GM18907 (cell line): ENCODE results near the gene MYH7.

ENCODE experiments used
- ATAC-seq: cut with Tn5 transposase; IDR thresholded peaks from one replicate; pipeline ENCODE4 v1.9.1; 2021; ENCODE audit warnings: mild to moderate bottlenecking, moderate library complexity; ENCODE audit not compliant: unreplicated experiment

The MYH7 gene

DNA sequence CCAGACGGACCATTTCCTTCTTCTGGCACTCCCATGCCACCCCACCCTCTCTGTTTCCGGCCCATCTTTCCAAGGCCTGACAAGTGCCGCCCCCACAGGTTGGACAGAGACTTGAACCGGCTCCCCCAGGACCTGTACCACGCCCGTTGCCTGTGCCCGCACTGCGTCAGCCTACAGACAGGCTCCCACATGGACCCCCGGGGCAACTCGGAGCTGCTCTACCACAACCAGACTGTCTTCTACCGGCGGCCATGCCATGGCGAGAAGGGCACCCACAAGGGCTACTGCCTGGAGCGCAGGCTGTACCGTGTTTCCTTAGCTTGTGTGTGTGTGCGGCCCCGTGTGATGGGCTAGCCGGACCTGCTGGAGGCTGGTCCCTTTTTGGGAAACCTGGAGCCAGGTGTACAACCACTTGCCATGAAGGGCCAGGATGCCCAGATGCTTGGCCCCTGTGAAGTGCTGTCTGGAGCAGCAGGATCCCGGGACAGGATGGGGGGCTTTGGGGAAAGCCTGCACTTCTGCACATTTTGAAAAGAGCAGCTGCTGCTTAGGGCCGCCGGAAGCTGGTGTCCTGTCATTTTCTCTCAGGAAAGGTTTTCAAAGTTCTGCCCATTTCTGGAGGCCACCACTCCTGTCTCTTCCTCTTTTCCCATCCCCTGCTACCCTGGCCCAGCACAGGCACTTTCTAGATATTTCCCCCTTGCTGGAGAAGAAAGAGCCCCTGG is 59.8 kb downstream of the MYH7 start:
- ATAC-seq = no peak

DNA sequence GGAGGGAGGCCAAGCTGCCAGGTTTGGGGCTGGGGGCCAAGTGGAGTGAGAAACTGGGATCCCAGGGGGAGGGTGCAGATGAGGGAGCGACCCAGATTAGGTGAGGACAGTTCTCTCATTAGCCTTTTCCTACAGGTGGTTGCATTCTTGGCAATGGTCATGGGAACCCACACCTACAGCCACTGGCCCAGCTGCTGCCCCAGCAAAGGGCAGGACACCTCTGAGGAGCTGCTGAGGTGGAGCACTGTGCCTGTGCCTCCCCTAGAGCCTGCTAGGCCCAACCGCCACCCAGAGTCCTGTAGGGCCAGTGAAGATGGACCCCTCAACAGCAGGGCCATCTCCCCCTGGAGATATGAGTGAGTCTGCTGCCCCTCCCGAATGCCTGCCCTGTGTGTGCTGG is 62.4 kb downstream of the MYH7 start:
- no peak for ATAC-seq

DNA sequence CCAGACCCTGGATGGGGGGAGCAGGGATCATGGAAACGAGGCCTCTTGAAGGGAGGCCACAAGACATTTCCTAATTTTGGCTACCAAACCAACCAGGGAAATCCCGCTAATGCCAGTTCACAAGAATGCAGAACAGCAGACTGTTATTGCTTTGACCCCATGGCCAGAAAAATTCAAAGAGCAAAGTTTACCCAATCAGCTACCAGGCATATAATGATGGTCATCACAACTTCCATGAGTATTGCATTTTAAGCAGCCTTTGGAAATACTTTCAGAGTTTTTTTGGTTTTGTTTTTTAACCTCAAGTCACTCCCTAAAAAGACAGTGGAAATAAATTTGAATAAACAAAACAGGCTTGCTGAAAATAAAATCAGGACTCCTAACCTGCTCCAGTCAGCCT is 63.0 kb downstream of the MYH7 start, which contains the start of gene IL25:
IL25 (plus strand) TSS at position 301 of the 400 bp plus-strand sequence.
- ATAC-seq = no peak

DNA sequence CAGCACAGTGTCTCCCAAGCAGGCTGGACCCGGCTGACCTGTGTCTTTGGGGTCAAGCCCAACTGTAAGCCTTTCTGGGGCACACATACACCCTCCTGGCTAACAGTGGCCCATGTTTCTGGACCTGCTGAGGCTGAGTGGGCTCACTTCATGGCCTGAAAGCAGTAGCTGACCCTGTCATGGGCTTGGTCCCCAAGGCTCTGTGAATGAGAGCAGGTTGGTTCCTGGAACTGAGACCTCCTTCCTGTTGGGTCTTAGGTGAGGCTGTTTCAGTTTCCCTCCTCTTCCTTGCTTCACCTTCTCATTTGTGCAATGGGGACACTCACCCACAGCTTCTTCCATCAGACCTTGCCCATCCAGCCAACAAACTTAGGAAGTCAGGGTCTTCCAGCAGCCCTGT is 63.6 kb downstream of the MYH7 start:
- no peak for ATAC-seq

DNA sequence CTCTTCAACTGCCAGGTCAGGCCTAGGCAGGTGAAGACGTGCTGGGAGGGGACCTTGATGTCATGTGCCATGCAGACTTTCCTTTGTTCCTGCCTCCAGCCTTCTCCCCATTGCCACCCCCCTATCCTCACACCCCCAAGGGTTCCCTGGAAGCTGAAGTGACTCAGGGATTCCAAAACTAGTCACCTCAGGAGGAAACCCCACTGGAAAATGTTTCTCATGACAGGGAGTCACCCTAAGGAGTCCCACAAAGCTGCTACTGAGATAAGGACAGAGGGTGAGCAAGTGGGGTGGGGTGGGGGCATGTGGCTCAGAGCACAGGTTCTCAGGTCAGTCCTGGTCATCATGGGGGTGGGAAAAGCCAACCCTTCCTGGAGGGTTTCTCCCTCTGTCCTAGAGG is 65.2 kb downstream of the MYH7 start:
- no peak for ATAC-seq

DNA sequence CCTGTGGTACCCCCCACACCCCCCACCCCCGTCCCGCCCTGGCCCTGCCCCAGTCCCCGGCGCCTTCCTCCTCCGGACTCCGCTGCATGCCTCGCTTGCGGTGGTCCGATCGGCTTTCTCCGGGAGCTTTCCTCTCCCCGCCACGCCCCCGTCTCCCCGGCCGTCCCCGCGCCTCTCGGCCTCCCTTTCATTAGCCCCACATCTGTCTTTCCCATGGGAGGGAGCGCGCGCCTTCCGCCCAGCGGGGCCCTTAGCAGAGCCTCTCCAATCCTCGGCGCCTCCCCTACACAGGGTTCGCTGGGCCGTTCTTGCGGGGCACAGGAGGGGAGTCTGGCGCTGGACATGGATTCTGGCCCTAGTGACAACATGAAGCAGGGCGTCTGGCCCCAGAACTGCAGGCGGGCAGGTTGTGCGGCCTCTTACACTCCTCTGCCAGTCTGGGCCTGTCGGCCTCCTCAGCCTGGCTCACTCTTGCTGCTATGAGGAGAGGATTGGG is 69.0 kb downstream of the MYH7 start:
- ATAC-seq = no peak

DNA sequence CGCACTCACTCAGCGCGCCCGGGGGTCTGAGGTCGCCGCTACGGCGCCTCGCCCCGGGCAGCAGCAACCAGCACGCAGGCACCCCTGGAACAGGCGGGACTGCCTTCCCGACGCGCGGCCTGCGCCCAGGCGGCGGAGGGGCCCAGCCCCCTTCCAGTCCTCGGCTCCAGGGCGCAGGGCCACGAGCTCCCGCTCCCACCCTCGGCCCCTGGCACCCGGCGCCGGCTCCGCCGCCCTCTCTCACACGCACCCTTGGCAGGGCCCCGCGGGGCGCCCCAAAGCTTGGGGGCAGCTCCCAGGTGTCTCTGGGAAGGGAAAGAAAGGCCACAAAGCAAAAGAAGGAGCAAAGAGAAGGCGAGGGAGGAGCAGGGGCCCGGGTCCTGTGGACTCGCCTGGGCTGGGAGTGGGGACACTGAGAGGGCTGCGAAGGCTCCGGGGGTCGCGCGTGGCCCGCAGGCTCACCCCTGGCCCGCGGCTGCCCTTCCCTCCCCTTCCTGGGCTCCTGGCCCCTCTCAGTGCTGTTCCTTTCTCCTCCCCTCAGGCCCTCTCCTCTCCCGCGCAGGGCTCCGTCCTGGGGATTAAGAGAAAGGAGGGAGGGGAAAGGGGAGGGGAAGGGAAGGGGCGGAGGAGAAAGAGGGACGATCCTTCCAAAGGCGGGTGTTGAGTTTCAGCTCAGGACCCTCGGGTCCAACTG is 69.6 kb downstream of the MYH7 start:
- no peak for ATAC-seq

DNA sequence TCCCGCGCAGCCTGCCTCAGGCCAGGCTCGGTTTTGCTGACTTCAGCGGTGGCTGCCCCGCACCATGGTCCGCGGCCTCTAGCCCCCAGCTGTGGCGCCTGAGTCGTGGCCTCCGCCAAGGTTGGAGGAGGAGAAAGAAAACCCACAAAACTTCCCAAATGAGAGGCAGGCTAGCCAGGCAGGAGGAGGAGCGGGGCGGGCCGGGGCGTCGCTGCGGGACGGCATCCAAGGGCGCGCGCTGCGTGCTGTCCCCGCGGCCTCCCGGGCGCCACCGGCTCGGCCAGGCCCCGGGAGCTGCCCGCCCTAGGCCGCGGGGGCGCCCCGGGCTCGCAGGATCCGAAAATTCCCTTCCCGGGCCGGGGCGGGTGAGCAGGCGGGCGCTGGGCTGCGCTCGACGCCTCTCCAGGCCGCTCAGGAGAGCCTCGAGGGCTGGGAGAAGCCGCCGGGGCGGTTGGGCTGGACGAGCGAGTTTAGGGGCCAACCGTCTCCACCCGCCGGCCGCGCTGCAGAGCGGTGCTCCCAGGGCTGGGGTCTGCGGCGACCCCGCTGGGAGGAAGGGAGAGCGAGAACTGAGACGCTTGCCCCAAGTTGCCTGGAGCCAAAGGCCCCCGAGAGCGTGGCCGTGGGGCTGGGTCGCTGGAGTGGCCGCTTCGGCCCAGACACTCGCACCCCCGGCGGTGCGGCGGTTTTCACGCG is 70.3 kb downstream of the MYH7 start, which contains the start of gene EFS:
EFS (minus strand) TSS at position 137 of the 696 bp plus-strand sequence. CDS start 147 bp downstream, outside the sequence.
- ATAC-seq = no peak

DNA sequence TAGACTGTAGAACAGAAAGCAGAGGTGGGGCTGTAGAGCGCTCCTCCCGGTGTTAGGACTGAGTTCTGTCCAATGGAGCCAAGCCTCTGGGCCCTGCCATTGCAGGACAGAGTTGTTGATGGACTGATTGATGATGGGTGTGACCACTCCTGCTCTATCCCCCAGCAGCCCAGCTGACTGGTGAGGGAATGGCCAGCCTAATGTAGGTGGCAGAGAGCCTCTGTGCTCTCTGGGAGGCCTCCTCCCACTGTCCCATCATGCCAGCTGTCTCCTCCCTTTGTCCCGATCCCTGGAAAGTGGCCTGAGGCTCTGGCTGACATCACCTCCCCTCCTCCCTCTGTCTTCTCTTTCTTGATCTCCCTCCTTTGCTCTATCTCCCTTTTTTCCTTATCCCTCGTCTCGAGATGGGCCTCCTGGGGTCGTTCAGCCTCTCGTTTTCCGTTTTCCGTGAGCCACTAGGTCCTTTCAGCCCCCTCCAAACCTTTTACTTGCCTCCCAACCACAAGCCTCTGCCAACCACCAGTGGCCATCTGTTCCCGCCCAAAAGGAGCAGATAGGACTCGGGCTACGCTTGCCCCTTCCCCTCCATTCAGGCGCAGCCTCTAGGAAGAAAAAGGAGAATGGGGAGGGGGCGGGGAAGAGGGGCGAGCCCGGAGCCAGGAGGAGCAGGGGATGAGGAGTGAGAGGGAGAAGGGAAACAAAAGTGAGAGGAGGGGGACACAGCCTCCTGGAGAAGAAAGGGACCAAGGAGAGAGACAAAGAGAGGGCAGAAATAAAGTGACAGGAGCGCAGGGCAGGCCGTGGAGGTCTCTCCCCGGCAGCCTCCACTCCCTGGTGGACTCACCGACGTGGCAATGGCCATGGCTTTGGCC is 71.1 kb downstream of the MYH7 start:
- no peak for ATAC-seq
